MCF 10A (cell line): ENCODE results near the gene CCDC148. TPM values are rescaled to one million over a fixed set of nuclear protein-coding genes. Genes with fewer than 3 reads are reported as not detected.

Experiments
- BruUV-seq: library from RNA; stranded (reverse); fragments of 400-500 nt; replicated peaks from 2 replicates; lab custom pipeline; 2021; lab: Mats Ljungman, UMichigan
- CTCF ChIA-PET: fragments of 300-600 bp; sonication (Branson Sonifier 250); formaldehyde crosslinking; extraction: SDS; loops from one replicate; lab custom pipeline; 2021; ENCODE audit warnings: antibody characterized with exemption, inconsistent platforms; lab: Yijun Ruan, JAX
- POLR2A ChIA-PET: fragments of 300-600, 350-650 bp; sonication (Branson Sonifier 250); formaldehyde crosslinking; extraction: SDS; loops from one replicate; lab custom pipeline; 2020; ENCODE audit warnings: antibody characterized with exemption, inconsistent platforms; lab: Yijun Ruan, JAX
- DNase-seq: peaks from one replicate; pipeline ENCODE4 v3.0.0-alpha.2; 2018; ENCODE audit not compliant: unreplicated experiment
- H3K27ac Mint-ChIP-seq: one replicate; pipeline ENCODE4 v1.8.0; 2022; ENCODE audit warnings: mild to moderate bottlenecking, low read depth, mixed read lengths; ENCODE audit not compliant: unreplicated experiment
- H3K27me3 Mint-ChIP-seq: one replicate; pipeline ENCODE4 v1.8.0; 2022; ENCODE audit warnings: mixed read lengths; ENCODE audit not compliant: insufficient read depth, unreplicated experiment
- H3K36me3 Mint-ChIP-seq: one replicate; pipeline ENCODE4 v1.8.0; 2022; ENCODE audit warnings: mild to moderate bottlenecking, moderate library complexity, mixed read lengths; ENCODE audit not compliant: insufficient read depth, unreplicated experiment
- H3K4me1 Mint-ChIP-seq: one replicate; pipeline ENCODE4 v1.8.0; 2022; ENCODE audit warnings: mixed read lengths; ENCODE audit not compliant: insufficient read depth, unreplicated experiment
- H3K4me3 Mint-ChIP-seq: one replicate; pipeline ENCODE4 v1.8.0; 2022; ENCODE audit warnings: mild to moderate bottlenecking, moderate library complexity, mixed read lengths; ENCODE audit not compliant: unreplicated experiment
- H3K9me3 Mint-ChIP-seq: one replicate; pipeline ENCODE4 v1.8.0; 2022; ENCODE audit warnings: mixed read lengths; ENCODE audit not compliant: unreplicated experiment
- CTCF ChIP-seq: fragments of 200-600 bp; IDR thresholded peaks from one replicate; pipeline ENCODE4 v1.8.0; 2022; ENCODE audit warnings: antibody characterized with exemption, mild to moderate bottlenecking; ENCODE audit not compliant: unreplicated experiment
- intact Hi-C: fragments of 100-400 bp; cut with micrococcal nuclease; formaldehyde crosslinking; loops from 2 replicates; pipeline ENCODE4 v1.14.1; 2022
- total RNA-seq: library from RNA; stranded (reverse); gene quantifications from 2 replicates; pipeline ENCODE4 v1.2.3, GENCODE V29; 2022

CCDC148 gene
- total RNA-seq, 1 experiment from 2014 or later, result 0.51 TPM

DNA sequence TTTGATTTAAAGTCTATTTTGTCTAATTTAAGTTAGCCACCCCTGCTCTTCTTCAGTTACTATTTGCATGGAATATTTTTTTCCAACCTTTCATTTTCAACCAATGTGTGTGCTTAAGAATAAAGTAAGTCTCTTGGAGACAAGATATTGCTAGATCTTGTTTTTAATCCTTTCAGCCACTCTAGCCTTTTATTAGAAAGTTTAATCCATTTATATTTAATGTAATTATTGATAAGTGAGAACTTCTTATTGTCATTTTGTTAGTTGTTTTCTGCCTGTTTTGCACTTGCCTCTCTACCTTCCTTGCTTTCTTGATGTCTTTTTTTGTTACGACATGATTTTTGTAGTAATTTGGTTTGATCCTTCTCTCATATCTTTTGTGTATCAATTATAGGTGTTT lies 46.4 kb downstream of the CCDC148 start:
- no peak overlapping the region for H3K27ac Mint-ChIP-seq

GRCh38 chr2:158407031-158407430 lies 49.5 kb downstream of the CCDC148 start:
- no peak for TF ChIP-seq CTCF
- BruUV-seq, result no TSS peak
- DNase-seq, result no peak
- Mint-ChIP-seq H3K4me3 (no peak overlapping the region), H3K36me3 (no peaks in the 10 kb centered on the region), H3K4me1 (no peaks in the 10 kb centered on the region), H3K27me3 (no peaks in the 10 kb centered on the region), H3K27ac (no peak overlapping the region), H3K9me3 (peaks cover 19% of the 10 kb centered on the region)
- ChIA-PET POLR2A (no interaction called here), CTCF (interaction anchor here (0.6 kb wide), 1 partner anchor 819 kb away, joined by 4 read pairs; no protein-coding TSS in a partner anchor)
- intact Hi-C loops, result no loop called here

More for the DNA sequence above, 46.4 kb downstream of the CCDC148 start:
- no TSS peak for BruUV-seq
- peaks cover 19% of the 10 kb centered on the region for H3K9me3 Mint-ChIP-seq
- no peak overlapping the region for H3K4me3 Mint-ChIP-seq
- H3K4me1 Mint-ChIP-seq, result no peaks in the 10 kb centered on the region
- DNase-seq, result no peak
- POLR2A ChIA-PET, result no interaction called here
- CTCF ChIA-PET, result no interaction called here
- no peak for TF ChIP-seq CTCF
- no peaks in the 10 kb centered on the region for H3K36me3 Mint-ChIP-seq
- intact Hi-C loops, result no loop called here
- no peaks in the 10 kb centered on the region for H3K27me3 Mint-ChIP-seq

DNA sequence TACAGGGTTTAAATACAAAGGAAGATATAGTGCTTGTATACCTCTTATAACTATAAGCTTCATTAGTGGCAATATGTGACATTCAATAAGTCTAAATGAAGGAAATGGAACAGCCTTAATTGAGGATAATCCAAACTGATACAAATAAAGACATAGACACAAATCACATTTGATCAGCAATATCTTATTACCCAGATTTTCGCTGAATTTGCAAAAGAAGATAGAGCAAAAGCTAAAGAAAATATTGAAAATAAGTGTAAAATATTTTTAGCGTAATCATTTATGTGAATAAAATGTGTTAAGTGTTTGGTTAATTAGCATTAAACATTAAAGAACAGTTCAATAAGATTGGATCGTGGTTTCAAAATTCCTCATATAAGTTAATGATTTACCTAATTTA lies 51.2 kb downstream of the CCDC148 start:
- no TSS peak for BruUV-seq
- no peak for TF ChIP-seq CTCF
- DNase-seq, result no peak
- H3K9me3 Mint-ChIP-seq, result peaks cover 5% of the 10 kb centered on the region
- H3K27ac Mint-ChIP-seq, result no peak overlapping the region
- CTCF ChIA-PET, result no interaction called here
- POLR2A ChIA-PET, result interaction anchor here (0.6 kb wide), 1 partner anchor 84 kb away, joined by 3 read pairs; no protein-coding TSS in a partner anchor
- no peaks in the 10 kb centered on the region for H3K36me3 Mint-ChIP-seq
- intact Hi-C loops, result no loop called here
- no peak overlapping the region for H3K4me3 Mint-ChIP-seq
- H3K27me3 Mint-ChIP-seq, result no peaks in the 10 kb centered on the region
- no peaks in the 10 kb centered on the region for H3K4me1 Mint-ChIP-seq

- POLR2A ChIA-PET, result interaction anchor here (0.6 to 0.7 kb wide), 2 partner anchors 127 to 393 kb away, joined by 3 read pairs; no protein-coding TSS in a partner anchor
- no TSS peak for BruUV-seq
- intact Hi-C loops, result no loop called here
- Mint-ChIP-seq H3K27ac (no peak overlapping the region), H3K4me1 (no peaks in the 10 kb centered on the region), H3K36me3 (no peaks in the 10 kb centered on the region), H3K4me3 (no peak overlapping the region), H3K27me3 (no peaks in the 10 kb centered on the region), H3K9me3 (no peaks in the 10 kb centered on the region)
- DNase-seq, result no peak
- CTCF ChIA-PET, result interaction anchor here (0.6 kb wide), 1 partner anchor 166 kb away, joined by 3 read pairs; no protein-coding TSS in a partner anchor
- no peak for TF ChIP-seq CTCF
These were observed 53.3 kb downstream of the CCDC148 start for GRCh38 chr2:158403237-158403636.
